ENCODE measurements around the gene MRPL10.
A peak's percentile ranks its signal among the peaks of the same experiment; 100 is the strongest.

Gene MRPL10

GRCh38 chr17:47791025-47791424 is 40.3 kb downstream of the MRPL10 start:
- H3K36me3 ChIP-seq (ENCODE audit: control insufficient read depth in 1 of 2, insufficient read depth in 2 of 2, low read length in 2 of 2) = no peaks in the 10 kb centered on the region
- H3K79me1 ChIP-seq (ENCODE audit: low read length) = no peaks in the 10 kb centered on the region
- H3K4ac ChIP-seq (ENCODE audit: low read depth, low read length) = no peak overlapping the region
- H3K79me2 ChIP-seq (ENCODE audit: control insufficient read depth, insufficient read depth, low read length, poor library complexity) = no peaks in the 10 kb centered on the region
- H3K18ac ChIP-seq (ENCODE audit: low read length) = no peak overlapping the region
- no CpG with 5 or more reads among the region's 3 CpGs for WGBS (ENCODE audit: extremely low coverage, insufficient coverage, insufficient read length)
- H3K23ac ChIP-seq (ENCODE audit: low read length) = no peak overlapping the region
- no peak overlapping the region for H2BK120ac ChIP-seq (ENCODE audit: insufficient read depth, low read length, poor library complexity)
- no peak overlapping the region for H2BK12ac ChIP-seq (ENCODE audit: low read length)
- peaks cover 17% of the 10 kb centered on the region for H3K27me3 ChIP-seq (ENCODE audit: insufficient read depth, low read length)
- H3K14ac ChIP-seq (ENCODE audit: low read length) = no peak overlapping the region
- H4K12ac ChIP-seq (ENCODE audit: low read depth, low read length) = no peak overlapping the region
- H3K27ac ChIP-seq (ENCODE audit: low read depth, low read length) = no peak overlapping the region
- no peak overlapping the region for H2AK5ac ChIP-seq (ENCODE audit: low read length)
- no peak overlapping the region for H3K4me2 ChIP-seq (ENCODE audit: low read length)
- H3K4me3 ChIP-seq (ENCODE audit: low read depth, low read length) = no peak overlapping the region
- peaks cover 2 to 5% of the 10 kb centered on the region in 2 experiments for H3K4me1 ChIP-seq (ENCODE audit: control insufficient read depth in 1 of 2, insufficient read depth in 2 of 2, low read length in 2 of 2)
- no peaks in the 10 kb centered on the region for H3K9me3 ChIP-seq (ENCODE audit: insufficient read depth, low read depth, low read length)
- H4K8ac ChIP-seq (ENCODE audit: low read depth, low read length) = no peak overlapping the region
- no peak overlapping the region for H4K91ac ChIP-seq (ENCODE audit: low read depth, low read length)
- DNase-seq = no peak
- H2AFZ ChIP-seq (ENCODE audit: insufficient read depth, low read length, poor library complexity) = no peak overlapping the region
- no peak overlapping the region for H3K9ac ChIP-seq (ENCODE audit: low read length)
- H2BK5ac ChIP-seq (ENCODE audit: low read depth, low read length, poor library complexity) = no peak overlapping the region

- H3K9me3 ChIP-seq (ENCODE audit: insufficient read depth, low read depth, low read length) = no peaks in the 10 kb centered on the region
- no peak overlapping the region for H4K91ac ChIP-seq (ENCODE audit: low read depth, low read length)
- no CpG with 5 or more reads among the region's 70 CpGs for WGBS (ENCODE audit: extremely low coverage, insufficient coverage, insufficient read length)
- no peak overlapping the region for H2BK5ac ChIP-seq (ENCODE audit: low read depth, low read length, poor library complexity)
- H3K4ac ChIP-seq (ENCODE audit: low read depth, low read length) = no peak overlapping the region
- peaks cover 2 to 5% of the 10 kb centered on the region in 2 experiments for H3K4me1 ChIP-seq (ENCODE audit: control insufficient read depth in 1 of 2, insufficient read depth in 2 of 2, low read length in 2 of 2)
- no peaks in the 10 kb centered on the region for H3K36me3 ChIP-seq (ENCODE audit: control insufficient read depth in 1 of 2, insufficient read depth in 2 of 2, low read length in 2 of 2)
- peak in 1 of 2 donors; percentile 52 for DNase-seq
- H3K23ac ChIP-seq (ENCODE audit: low read length) = no peak overlapping the region
- no peak overlapping the region for H3K27ac ChIP-seq (ENCODE audit: low read depth, low read length)
- H3K14ac ChIP-seq (ENCODE audit: low read length) = no peak overlapping the region
- no peak overlapping the region for H4K8ac ChIP-seq (ENCODE audit: low read depth, low read length)
- H2BK120ac ChIP-seq (ENCODE audit: insufficient read depth, low read length, poor library complexity) = no peak overlapping the region
- no peak overlapping the region for H3K18ac ChIP-seq (ENCODE audit: low read length)
- H3K9ac ChIP-seq (ENCODE audit: low read length) = no peak overlapping the region
- H2AK5ac ChIP-seq (ENCODE audit: low read length) = no peak overlapping the region
- H2AFZ ChIP-seq (ENCODE audit: insufficient read depth, low read length, poor library complexity) = peak overlapping the region; percentile 25
- H3K4me3 ChIP-seq (ENCODE audit: low read depth, low read length) = no peak overlapping the region
- H3K27me3 ChIP-seq (ENCODE audit: insufficient read depth, low read length) = peaks cover 17% of the 10 kb centered on the region
- no peak overlapping the region for H2BK12ac ChIP-seq (ENCODE audit: low read length)
- H3K79me1 ChIP-seq (ENCODE audit: low read length) = no peaks in the 10 kb centered on the region
- H3K4me2 ChIP-seq (ENCODE audit: low read length) = peak overlapping the region; percentile 65
- no peak overlapping the region for H4K12ac ChIP-seq (ENCODE audit: low read depth, low read length)
- H3K79me2 ChIP-seq (ENCODE audit: control insufficient read depth, insufficient read depth, low read length, poor library complexity) = no peaks in the 10 kb centered on the region
These were observed 41.5 kb downstream of the MRPL10 start for GRCh38 chr17:47789611-47790561.

GRCh38 chr17:47785538-47786123 is 45.7 kb downstream of the MRPL10 start:
- Histone ChIP-seq H2AFZ (ENCODE audit: insufficient read depth, low read length, poor library complexity) (no peak overlapping the region), H3K9ac (ENCODE audit: low read length) (no peak overlapping the region), H3K36me3 (ENCODE audit: control insufficient read depth in 1 of 2, insufficient read depth in 2 of 2, low read length in 2 of 2) (no peaks in the 10 kb centered on the region), H2AK5ac (ENCODE audit: low read length) (no peak overlapping the region), H3K79me2 (ENCODE audit: control insufficient read depth, insufficient read depth, low read length, poor library complexity) (no peaks in the 10 kb centered on the region), H3K9me3 (ENCODE audit: insufficient read depth, low read depth, low read length) (no peaks in the 10 kb centered on the region), H2BK5ac (ENCODE audit: low read depth, low read length, poor library complexity) (no peak overlapping the region), H3K4me1 (ENCODE audit: control insufficient read depth in 1 of 2, insufficient read depth in 2 of 2, low read length in 2 of 2) (peaks cover 2 to 5% of the 10 kb centered on the region in 2 experiments), H3K79me1 (ENCODE audit: low read length) (no peaks in the 10 kb centered on the region), H4K8ac (ENCODE audit: low read depth, low read length) (no peak overlapping the region), H3K27me3 (ENCODE audit: insufficient read depth, low read length) (peaks cover 15% of the 10 kb centered on the region), H2BK120ac (ENCODE audit: insufficient read depth, low read length, poor library complexity) (no peak overlapping the region), H3K27ac (ENCODE audit: low read depth, low read length) (no peak overlapping the region), H3K23ac (ENCODE audit: low read length) (no peak overlapping the region), H4K91ac (ENCODE audit: low read depth, low read length) (no peak overlapping the region), H4K12ac (ENCODE audit: low read depth, low read length) (no peak overlapping the region), H3K4ac (ENCODE audit: low read depth, low read length) (no peak overlapping the region), H3K4me3 (ENCODE audit: low read depth, low read length) (no peak overlapping the region), H3K18ac (ENCODE audit: low read length) (no peak overlapping the region), H2BK12ac (ENCODE audit: low read length) (no peak overlapping the region), H3K14ac (ENCODE audit: low read length) (no peak overlapping the region), H3K4me2 (ENCODE audit: low read length) (no peak overlapping the region)
- no CpG with 5 or more reads among the region's 5 CpGs for WGBS (ENCODE audit: extremely low coverage, insufficient coverage, insufficient read length)
- DNase-seq = peak in 1 of 2 donors; percentile 25

GRCh38 chr17:47781397-47781796 is 49.9 kb downstream of the MRPL10 start:
- H3K36me3 ChIP-seq (ENCODE audit: control insufficient read depth in 1 of 2, insufficient read depth in 2 of 2, low read length in 2 of 2) = no peaks in the 10 kb centered on the region
- no peaks in the 10 kb centered on the region for H3K79me2 ChIP-seq (ENCODE audit: control insufficient read depth, insufficient read depth, low read length, poor library complexity)
- H2BK120ac ChIP-seq (ENCODE audit: insufficient read depth, low read length, poor library complexity) = no peak overlapping the region
- H2AK5ac ChIP-seq (ENCODE audit: low read length) = no peak overlapping the region
- H3K4me3 ChIP-seq (ENCODE audit: low read depth, low read length) = no peak overlapping the region
- no peak overlapping the region for H4K8ac ChIP-seq (ENCODE audit: low read depth, low read length)
- no peak overlapping the region for H2BK5ac ChIP-seq (ENCODE audit: low read depth, low read length, poor library complexity)
- H3K9ac ChIP-seq (ENCODE audit: low read length) = no peak overlapping the region
- H3K4me2 ChIP-seq (ENCODE audit: low read length) = no peak overlapping the region
- H3K14ac ChIP-seq (ENCODE audit: low read length) = no peak overlapping the region
- DNase-seq = no peak
- WGBS (ENCODE audit: extremely low coverage, insufficient coverage, insufficient read length) = no CpG with 5 or more reads among the region's 5 CpGs
- no peak overlapping the region for H2BK12ac ChIP-seq (ENCODE audit: low read length)
- H3K27me3 ChIP-seq (ENCODE audit: insufficient read depth, low read length) = peaks cover 5% of the 10 kb centered on the region
- no peak overlapping the region for H3K27ac ChIP-seq (ENCODE audit: low read depth, low read length)
- no peaks in the 10 kb centered on the region for H3K9me3 ChIP-seq (ENCODE audit: insufficient read depth, low read depth, low read length)
- no peak overlapping the region for H3K18ac ChIP-seq (ENCODE audit: low read length)
- H3K23ac ChIP-seq (ENCODE audit: low read length) = no peak overlapping the region
- no peaks in the 10 kb centered on the region for H3K79me1 ChIP-seq (ENCODE audit: low read length)
- no peaks in the 10 kb centered on the region for H3K4me1 ChIP-seq (ENCODE audit: control insufficient read depth in 1 of 2, insufficient read depth in 2 of 2, low read length in 2 of 2)
- H2AFZ ChIP-seq (ENCODE audit: insufficient read depth, low read length, poor library complexity) = no peak overlapping the region
- H3K4ac ChIP-seq (ENCODE audit: low read depth, low read length) = no peak overlapping the region
- H4K91ac ChIP-seq (ENCODE audit: low read depth, low read length) = no peak overlapping the region
- no peak overlapping the region for H4K12ac ChIP-seq (ENCODE audit: low read depth, low read length)

Measured in trophoblast cell (in vitro differentiated cells and primary cell).